BE2C (cell line): ENCODE data around the gene NKX2-1.

ENCODE experiments used
- DNase-seq: peaks from one replicate; pipeline ENCODE4 v3.0.0-alpha.2; 2020
- H3K27me3 ChIP-seq: fragments of 250-450 bp; sonication (Bioruptor Pico); 2 replicates; pipeline ENCODE4 v1.5.1; 2020; ENCODE audit warnings: mild to moderate bottlenecking
- H3K36me3 ChIP-seq: fragments of 250-450 bp; sonication (Bioruptor Pico); 2 replicates; pipeline ENCODE4 v1.5.1; 2020; ENCODE audit warnings: mild to moderate bottlenecking
- H3K4me1 ChIP-seq: fragments of 250-450 bp; sonication (Bioruptor Pico); 2 replicates; pipeline ENCODE4 v1.5.1; 2020
- H3K4me3 ChIP-seq: 2 replicates; pipeline ENCODE4 v1.5.1; 2011; ENCODE audit warnings: low read depth, low read length
- H3K9me3 ChIP-seq: fragments of 250-450 bp; sonication (Bioruptor Pico); 2 replicates; pipeline ENCODE4 v1.5.1; 2020
- CTCF ChIP-seq: IDR thresholded peaks from 2 replicates; pipeline ENCODE4 v1.5.1; 2012; ENCODE audit warnings: mild to moderate bottlenecking, low read depth, low read length

NKX2-1 gene

GRCh38 chr14:36502558-36503508 is 17.2 kb downstream of the NKX2-1 start:
- H3K36me3 ChIP-seq, result no peaks in the 10 kb centered on the region
- H3K9me3 ChIP-seq, result no peaks in the 10 kb centered on the region
- H3K4me1 ChIP-seq, result no peaks in the 10 kb centered on the region
- H3K4me3 ChIP-seq, result no peak overlapping the region
- no peak for TF ChIP-seq CTCF
- peaks cover 68% of the 10 kb centered on the region for H3K27me3 ChIP-seq
- no peak for DNase-seq

GRCh38 chr14:36498938-36499337 is 21.1 kb downstream of the NKX2-1 start:
- Histone ChIP-seq H3K4me1 (no peaks in the 10 kb centered on the region), H3K36me3 (no peaks in the 10 kb centered on the region), H3K27me3 (peaks cover 69% of the 10 kb centered on the region), H3K9me3 (no peaks in the 10 kb centered on the region), H3K4me3 (no peak overlapping the region)
- TF ChIP-seq CTCF, result no peak
- DNase-seq, result no peak

- H3K27me3 ChIP-seq, result peaks cover 55% of the 10 kb centered on the region
- TF ChIP-seq CTCF, result no peak
- DNase-seq, result no peak
- H3K4me3 ChIP-seq, result no peak overlapping the region
- no peaks in the 10 kb centered on the region for H3K9me3 ChIP-seq
- no peaks in the 10 kb centered on the region for H3K4me1 ChIP-seq
- no peaks in the 10 kb centered on the region for H3K36me3 ChIP-seq
Measured at GRCh38 chr14:36496346-36496745, 23.7 kb downstream of the NKX2-1 start.

GRCh38 chr14:36495666-36496065 is 24.4 kb downstream of the NKX2-1 start:
- no peaks in the 10 kb centered on the region for H3K36me3 ChIP-seq
- H3K4me3 ChIP-seq, result no peak overlapping the region
- DNase-seq, result no peak
- H3K9me3 ChIP-seq, result no peaks in the 10 kb centered on the region
- TF ChIP-seq CTCF, result no peak
- H3K4me1 ChIP-seq, result no peaks in the 10 kb centered on the region
- H3K27me3 ChIP-seq, result peaks cover 59% of the 10 kb centered on the region

- no peak for TF ChIP-seq CTCF
- no peak for DNase-seq
- Histone ChIP-seq H3K9me3 (no peaks in the 10 kb centered on the region), H3K4me3 (no peak overlapping the region), H3K36me3 (no peaks in the 10 kb centered on the region), H3K4me1 (no peaks in the 10 kb centered on the region), H3K27me3 (peaks cover 54% of the 10 kb centered on the region)
Measured at GRCh38 chr14:36493761-36494160, 26.3 kb downstream of the NKX2-1 start.

- TF ChIP-seq CTCF, result no peak
- no peaks in the 10 kb centered on the region for H3K36me3 ChIP-seq
- no peaks in the 10 kb centered on the region for H3K9me3 ChIP-seq
- no peak overlapping the region for H3K4me3 ChIP-seq
- no peak for DNase-seq
- peaks cover 14% of the 10 kb centered on the region for H3K27me3 ChIP-seq
- H3K4me1 ChIP-seq, result no peaks in the 10 kb centered on the region
Measured at GRCh38 chr14:36485773-36486172, 34.3 kb downstream of the NKX2-1 start.
